ENCODE measurements around the gene DIP2A. TPM values are rescaled to one million over a fixed set of nuclear protein-coding genes. Genes with fewer than 3 reads are reported as not detected.

DIP2A gene
- total and polyA plus RNA-seq, 2 of the 13 experiments (the other 11 are each of a cell fraction or from before 2014, with no cell fraction given) = 18.5 to 37.6 TPM

DNA sequence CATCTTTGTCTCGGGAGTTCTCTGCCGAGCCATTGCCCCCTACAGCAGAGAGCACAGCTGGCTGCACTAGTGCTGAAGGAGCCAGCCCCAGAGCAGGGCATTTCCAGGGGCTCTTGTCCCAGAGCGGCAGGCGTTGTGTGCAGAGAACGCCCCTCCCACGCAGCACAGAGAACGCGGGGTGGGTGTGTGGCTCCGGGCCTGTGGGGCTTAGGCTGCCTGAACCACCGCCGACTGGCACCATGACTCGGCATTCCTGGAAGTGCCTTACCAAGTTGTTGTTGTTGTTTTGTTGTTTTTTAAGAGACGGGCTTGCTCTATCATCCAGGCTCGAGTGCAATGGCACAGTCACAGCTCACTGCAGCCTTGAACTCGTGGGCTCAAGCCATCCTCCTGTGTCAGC lies 15.8 kb upstream of the DIP2A start:
- H4K20me1 ChIP-seq (ENCODE audit: insufficient read depth, low read length) = no peaks in the 10 kb centered on the region

GRCh38 chr21:46443910-46444309 lies 14.8 kb upstream of the DIP2A start:
- no peak overlapping the region for H3K9ac ChIP-seq (ENCODE audit: insufficient read depth, low read depth, low read length)
- in situ Hi-C loops (cut with HindIII; ENCODE audit: extremely low pct_ligation_motif_present, low pct_unique_long_range_greater_than_20kb) = no loop called here
- WGBS (ENCODE audit: low lambda C conversion rate) = 95% methylated on average over 7 of the region's 8 CpGs
- no peaks in the 10 kb centered on the region for H3K27me3 ChIP-seq (ENCODE audit: control insufficient read depth in 1 of 2, insufficient read depth in 2 of 2, low read length in 2 of 2)
- peak; percentile 43 for TF ChIP-seq AGO2 (optimal IDR thresholded peaks at IDR 0.05; ENCODE audit: low read depth, low read length)
- TF ChIP-seq RBM22 (optimal IDR thresholded peaks at IDR 0.05; ENCODE audit: low read length) = peak; percentile 50
- TF ChIP-seq CCDC6 (CRISPR knock-in tag; IDR thresholded peaks at IDR 0.05) = no peak
- no peak for TF ChIP-seq MEF2D (CRISPR knock-in tag; IDR thresholded peaks at IDR 0.05)
- FAIRE-seq = no peak
- H3K9me3 ChIP-seq (ENCODE audit: low read length) = peaks cover 3% of the 10 kb centered on the region; the same call in 1 of the 2 replicates
- POLR2A ChIA-PET = interaction anchor here (1.4 kb wide), 1 partner anchor 14 kb away, joined by 3 read pairs; no protein-coding TSS in a partner anchor
- peaks cover 8 to 45% of the 10 kb centered on the region in 2 experiments for H3K36me3 ChIP-seq (replicated peaks in 1 of 2; ENCODE audit: control insufficient read depth in 1 of 2, insufficient read depth in 2 of 2, low read length in 2 of 2)
- no peaks in the 10 kb centered on the region for H3K79me2 ChIP-seq (ENCODE audit: insufficient read depth, low read length)
- no peak for DNase-seq (ENCODE audit: low spot score)
- H3K27ac ChIP-seq (ENCODE audit: extremely low read length, insufficient read depth, low read length) = no peak overlapping the region
- CTCF ChIA-PET (ENCODE audit: low intra/inter-chr PET ratio, low total read pairs) = no interaction called here
- BruUV-seq (replicated peaks) = no TSS peak
- H3K4me2 ChIP-seq (ENCODE audit: low read depth, low read length) = no peak overlapping the region
- H3K4me3 ChIP-seq (replicated peaks in 1 of 3; ENCODE audit: insufficient read depth in 1 of 3, low read depth in 2 of 3, low read length in 3 of 3) = no peak overlapping the region
- peaks cover 20% of the 10 kb centered on the region for H3K4me1 ChIP-seq (ENCODE audit: insufficient read depth, low read length)
- ATAC-seq = no peak
- no peak overlapping the region for H2AFZ ChIP-seq (ENCODE audit: low read length)
- intact Hi-C loops (cut with micrococcal nuclease; ENCODE audit: unreplicated experiment) = no loop called here
- no peaks in the 10 kb centered on the region for H4K20me1 ChIP-seq (ENCODE audit: insufficient read depth, low read length)

More for the DNA sequence above, 15.8 kb upstream of the DIP2A start:
- 96% methylated on average over 14 of the region's 15 CpGs for WGBS (ENCODE audit: low lambda C conversion rate)
- CTCF ChIA-PET (ENCODE audit: low intra/inter-chr PET ratio, low total read pairs) = no interaction called here
- Histone ChIP-seq H3K4me1 (ENCODE audit: insufficient read depth, low read length) (peaks cover 11% of the 10 kb centered on the region), H3K27me3 (ENCODE audit: control insufficient read depth in 1 of 2, insufficient read depth in 2 of 2, low read length in 2 of 2) (no peaks in the 10 kb centered on the region), H3K4me2 (ENCODE audit: low read depth, low read length) (no peak overlapping the region), H3K9me3 (ENCODE audit: low read length) (no peaks in the 10 kb centered on the region), H3K79me2 (ENCODE audit: insufficient read depth, low read length) (no peaks in the 10 kb centered on the region), H3K4me3 (replicated peaks in 1 of 3; ENCODE audit: insufficient read depth in 1 of 3, low read depth in 2 of 3, low read length in 3 of 3) (no peak overlapping the region), H2AFZ (ENCODE audit: low read length) (no peak overlapping the region), H3K9ac (ENCODE audit: insufficient read depth, low read depth, low read length) (no peak overlapping the region), H3K27ac (ENCODE audit: extremely low read length, insufficient read depth, low read length) (no peak overlapping the region), H3K36me3 (replicated peaks in 1 of 2; ENCODE audit: control insufficient read depth in 1 of 2, insufficient read depth in 2 of 2, low read length in 2 of 2) (peaks cover 10 to 49% of the 10 kb centered on the region in 2 experiments)
- in situ Hi-C loops (cut with HindIII; ENCODE audit: extremely low pct_ligation_motif_present, low pct_unique_long_range_greater_than_20kb) = no loop called here
- FAIRE-seq (no peak), ATAC-seq (no peak), DNase-seq (ENCODE audit: low spot score) (no peak)
- intact Hi-C loops (cut with micrococcal nuclease; ENCODE audit: unreplicated experiment) = no loop called here
- TF ChIP-seq, protein P1, sequence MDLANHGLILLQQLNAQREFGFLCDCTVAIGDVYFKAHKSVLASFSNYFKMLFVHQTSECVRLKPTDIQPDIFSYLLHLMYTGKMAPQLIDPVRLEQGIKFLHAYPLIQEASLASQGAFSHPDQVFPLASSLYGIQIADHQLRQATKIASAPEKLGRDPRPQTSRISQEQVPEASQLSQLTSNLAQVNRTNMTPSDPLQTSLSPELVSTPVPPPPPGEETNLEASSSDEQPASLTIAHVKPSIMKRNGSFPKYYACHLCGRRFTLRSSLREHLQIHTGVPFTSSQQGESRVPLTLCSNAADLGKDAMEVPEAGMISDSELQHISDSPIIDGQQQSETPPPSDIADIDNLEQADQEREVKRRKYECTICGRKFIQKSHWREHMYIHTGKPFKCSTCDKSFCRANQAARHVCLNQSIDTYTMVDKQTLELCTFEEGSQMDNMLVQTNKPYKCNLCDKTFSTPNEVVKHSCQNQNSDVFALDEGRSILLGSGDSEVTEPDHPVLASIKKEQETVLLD (CRISPR knock-in tag; IDR thresholded peaks at IDR 0.05; ENCODE audit: low read depth) = no peak
- TF ChIP-seq BRD4 (CRISPR knock-in tag; IDR thresholded peaks at IDR 0.05) = no peak
- no peak for TF ChIP-seq MIXL1 (CRISPR knock-in tag; IDR thresholded peaks at IDR 0.05)
- TF ChIP-seq ZNF296 (CRISPR knock-in tag; conservative IDR thresholded peaks at IDR 0.05) = no peak
- TF ChIP-seq NFE2L2 (IDR thresholded peaks at IDR 0.05; ENCODE audit: low read length) = peak; percentile 69
- BruUV-seq (replicated peaks) = no TSS peak
- POLR2A ChIA-PET = no interaction called here

Measured in HepG2 (cell line).